B cell (primary cell): ENCODE measurements around the gene LLCFC1. TPM values are rescaled to one million over a fixed set of nuclear protein-coding genes. Genes with fewer than 3 reads are reported as not detected.

Source experiments
- ATAC-seq: fragments of 200-7000 bp; cut with Tn5 transposase; one replicate; pipeline ENCODE4 v1.10.0; 2021; ENCODE audit warnings: low read depth, mild to moderate bottlenecking, moderate number of reproducible peaks, moderate library complexity
- CTCF ChIA-PET: fragments of 350-600 bp; sonication (Branson Sonifier 250); formaldehyde crosslinking; loops from one replicate; lab custom pipeline; 2021; ENCODE audit warnings: antibody characterized with exemption, inconsistent platforms; lab: Charles Lee
- POLR2A ChIA-PET: fragments of 350-600 bp; sonication (Branson Sonifier 250); formaldehyde crosslinking; loops from one replicate; lab custom pipeline; 2021; ENCODE audit warnings: antibody characterized with exemption; lab: Charles Lee
- DNase-seq: peaks from one replicate; pipeline ENCODE4 v3.0.0; 2013
- H2AFZ ChIP-seq: 2 replicates; pipeline ENCODE4 v1.6.1; 2012; ENCODE audit warnings: mild to moderate bottlenecking, low read depth, low read length; ENCODE audit not compliant: insufficient read depth, poor library complexity, severe bottlenecking
- H3K27ac ChIP-seq, 2 donors: 1 replicate in 1 of 2; 2 replicates in 1 of 2; pipeline ENCODE4 v1.5.1; 2012 to 2013; ENCODE audit warnings: low read length in 2 of 2, mild to moderate bottlenecking in 2 of 2, moderate library complexity in 1 of 2
- H3K27me3 ChIP-seq, 4 experiments: fragments of 200-600 bp in 1 of 4; sonication (generic) in 1 of 4; replicated peaks in 1 of 4; 1 replicate in 2 of 4; 2 replicates in 2 of 4; pipeline versions ENCODE4 v1.6.1 to v1.7.0; 2013 to 2016; ENCODE audit warnings: low read length in 3 of 4, mild to moderate bottlenecking in 2 of 4, mixed read lengths in 1 of 4, moderate library complexity in 1 of 4; ENCODE audit not compliant: insufficient read depth in 4 of 4, control insufficient read depth in 3 of 4; ENCODE audit errors: control extremely low read depth in 1 of 4
- H3K36me3 ChIP-seq, 2 experiments: replicated peaks in 1 of 2; 1 replicate in 1 of 2; 2 replicates in 1 of 2; pipeline versions ENCODE4 v1.6.1 to v1.7.1; 2013; ENCODE audit warnings: low read length in 1 of 2; ENCODE audit not compliant: insufficient read depth in 2 of 2, control insufficient read depth in 1 of 2; ENCODE audit errors: control extremely low read depth in 1 of 2, extremely low read depth in 1 of 2
- H3K4me1 ChIP-seq, 2 donors: fragments of 200-600 bp in 1 of 2; sonication (generic) in 1 of 2; 1 replicate in 1 of 2; 2 replicates in 1 of 2; pipeline versions ENCODE4 v1.5.1 to v1.6.1; 2013 to 2017; ENCODE audit warnings: low read length in 2 of 2; ENCODE audit not compliant: control insufficient read depth in 2 of 2, insufficient read depth in 2 of 2
- H3K4me2 ChIP-seq: replicated peaks from 2 replicates; pipeline ENCODE3; 2012; ENCODE audit warnings: mild to moderate bottlenecking, low read depth, low read length; ENCODE audit not compliant: poor library complexity, severe bottlenecking
- H3K4me3 ChIP-seq, 5 experiments: fragments of 200-600 bp in 1 of 5; sonication (generic) in 1 of 5; 1 replicate in 3 of 5; 2 replicates in 2 of 5; pipeline versions ENCODE4 v1.5.1 to v1.7.0; 2011 to 2016; ENCODE audit warnings: low read length in 4 of 5, mild to moderate bottlenecking in 4 of 5, low read depth in 2 of 5, control low read depth in 1 of 5, moderate library complexity in 1 of 5; ENCODE audit not compliant: insufficient read depth in 1 of 5; ENCODE audit errors: control extremely low read depth in 1 of 5, extremely low read depth in 1 of 5
- H3K79me2 ChIP-seq: fragments of 200-600 bp; sonication (generic); one replicate; pipeline ENCODE4 v1.6.0; 2016; ENCODE audit warnings: low read length; ENCODE audit not compliant: control insufficient read depth, insufficient read depth
- H3K9ac ChIP-seq: fragments of 200-600 bp; sonication (generic); 2 replicates; pipeline ENCODE4 v1.6.1; 2017; ENCODE audit warnings: mild to moderate bottlenecking, low read length, moderate library complexity
- H3K9me3 ChIP-seq, 3 donors: one replicate each; pipeline versions ENCODE4 v1.6.1 to v1.7.1; 2013; ENCODE audit warnings: low read length in 2 of 3; ENCODE audit not compliant: control insufficient read depth in 2 of 3, insufficient read depth in 1 of 3; ENCODE audit errors: control extremely low read depth in 1 of 3
- H4K20me1 ChIP-seq: 2 replicates; pipeline ENCODE4 v1.6.0; 2012; ENCODE audit warnings: mild to moderate bottlenecking, low read length; ENCODE audit not compliant: insufficient read depth, control insufficient read depth, poor library complexity, severe bottlenecking
- H3K27ac Mint-ChIP-seq: one replicate; pipeline ENCODE4 v1.8.0; 2021; ENCODE audit warnings: mixed read lengths
- H3K27me3 Mint-ChIP-seq: one replicate; pipeline ENCODE4 v1.8.0; 2021; ENCODE audit warnings: mixed read lengths
- H3K4me1 Mint-ChIP-seq: one replicate; pipeline ENCODE4 v1.8.0; 2021; ENCODE audit warnings: mixed read lengths
- H3K4me3 Mint-ChIP-seq: one replicate; pipeline ENCODE4 v1.8.0; 2021; ENCODE audit warnings: mixed read lengths
- H3K9me3 Mint-ChIP-seq: one replicate; pipeline ENCODE4 v1.8.0; 2022; ENCODE audit warnings: mixed read lengths; ENCODE audit not compliant: insufficient read depth
- CTCF ChIP-seq: fragments of 200-600 bp; IDR thresholded peaks from one replicate; pipeline ENCODE4 v1.8.0; 2022; ENCODE audit warnings: antibody characterized with exemption, mild to moderate bottlenecking
- EZH2 ChIP-seq: IDR thresholded peaks from 2 replicates; pipeline ENCODE4 v1.6.1; 2012; ENCODE audit warnings: borderline replicate concordance, low read depth, mild to moderate bottlenecking, moderate library complexity, low read length; ENCODE audit not compliant: insufficient read depth, poor library complexity, severe bottlenecking
- WGBS: methylation state at CpG from one replicate; pipeline ENCODE4 v1.1.5; 2013; ENCODE audit warnings: missing lambda C conversion rate; ENCODE audit not compliant: insufficient coverage; 5-methylcytosine and 5-hydroxymethylcytosine counted together
- intact Hi-C: fragments of 100-400 bp; cut with micrococcal nuclease; formaldehyde crosslinking; loops from one replicate; pipeline ENCODE4 v1.10.0; 2022
- polyA plus RNA-seq: library from polyadenylated mRNA; depleted of rRNA; stranded (reverse); fragments of >200 nt; gene quantifications from 2 replicates; pipeline ENCODE4 v1.2.3, GENCODE V29; 2012
- total RNA-seq, 2 donors: library from RNA; stranded (reverse); fragments of 120-200 nt in 1 of 2; gene quantifications; 1 replicate in 1 of 2; 2 replicates in 1 of 2; pipeline versions ENCODE4 v1.2.3 to v1.2.4, GENCODE V29; 2013 to 2022

LLCFC1 gene
- total and polyA plus RNA-seq, 2 donors (not counting 1 experiment from before 2014, with no cell fraction given), result not detected

- H3K27ac ChIP-seq, result no peak overlapping the region
- H3K4me3 Mint-ChIP-seq, result no peak overlapping the region
- H3K9me3 ChIP-seq, result no peaks in the 10 kb centered on the region
- CTCF ChIA-PET, result no interaction called here
- H3K4me1 ChIP-seq, result no peaks in the 10 kb centered on the region
- H3K36me3 ChIP-seq, result no peaks in the 10 kb centered on the region
- POLR2A ChIA-PET, result no interaction called here
- no peaks in the 10 kb centered on the region for H3K79me2 ChIP-seq
- intact Hi-C loops, result no loop called here
- TF ChIP-seq EZH2, result no peak
- TF ChIP-seq CTCF, result no peak
- ATAC-seq (no peak), DNase-seq (no peak)
- WGBS, result 96% methylated on average over 4 of the region's 4 CpGs
- no peaks in the 10 kb centered on the region for H3K4me1 Mint-ChIP-seq
- H3K9me3 Mint-ChIP-seq, result no peaks in the 10 kb centered on the region
- H3K27me3 Mint-ChIP-seq, result peaks cover 28% of the 10 kb centered on the region
- H3K27ac Mint-ChIP-seq, result no peak overlapping the region
- no peak overlapping the region for H3K4me2 ChIP-seq
- H4K20me1 ChIP-seq, result no peaks in the 10 kb centered on the region
- peaks cover 0 to 3% (median 0%) of the 10 kb centered on the region in 4 experiments for H3K27me3 ChIP-seq
- no peak overlapping the region for H3K4me3 ChIP-seq
- no peak overlapping the region for H3K9ac ChIP-seq
- no peak overlapping the region for H2AFZ ChIP-seq
These were observed 673 bp upstream of the LLCFC1 start for GRCh38 chr7:142938611-142939010.

GRCh38 chr7:142940966-142941535 is 1.8 kb downstream of the LLCFC1 start:
- Mint-ChIP-seq H3K27me3 (peaks cover 34% of the 10 kb centered on the region), H3K9me3 (no peaks in the 10 kb centered on the region), H3K4me3 (no peak overlapping the region), H3K4me1 (no peaks in the 10 kb centered on the region), H3K27ac (no peak overlapping the region)
- Histone ChIP-seq H3K4me1 (no peaks in the 10 kb centered on the region), H3K79me2 (no peaks in the 10 kb centered on the region), H3K27ac (no peak overlapping the region), H3K9me3 (no peaks in the 10 kb centered on the region), H3K4me2 (no peak overlapping the region), H3K9ac (no peak overlapping the region), H2AFZ (no peak overlapping the region), H3K4me3 (no peak overlapping the region), H4K20me1 (no peaks in the 10 kb centered on the region), H3K27me3 (peaks cover 0 to 3% (median 0%) of the 10 kb centered on the region in 4 experiments), H3K36me3 (no peaks in the 10 kb centered on the region)
- ATAC-seq (no peak), DNase-seq (no peak)
- ChIA-PET CTCF (no interaction called here), POLR2A (no interaction called here)
- intact Hi-C loops, result no loop called here
- 80% methylated on average over 8 of the region's 10 CpGs for WGBS
- no peak for TF ChIP-seq EZH2
- TF ChIP-seq CTCF, result no peak
